GM19438 (cell line): ENCODE data around the gene NEURL1B.
A peak's percentile ranks its signal among the peaks of the same experiment; 100 is the strongest.
"Not testable (repeated sequence)": the region's sequence is repeated elsewhere in the genome, so short reads cannot be mapped to it uniquely, and the experiment has no call there.

ENCODE experiments used
- ATAC-seq: cut with Tn5 transposase; IDR thresholded peaks from one replicate; pipeline ENCODE4 v1.9.1; 2021; ENCODE audit warnings: low read depth; ENCODE audit not compliant: unreplicated experiment

The NEURL1B gene, protein sequence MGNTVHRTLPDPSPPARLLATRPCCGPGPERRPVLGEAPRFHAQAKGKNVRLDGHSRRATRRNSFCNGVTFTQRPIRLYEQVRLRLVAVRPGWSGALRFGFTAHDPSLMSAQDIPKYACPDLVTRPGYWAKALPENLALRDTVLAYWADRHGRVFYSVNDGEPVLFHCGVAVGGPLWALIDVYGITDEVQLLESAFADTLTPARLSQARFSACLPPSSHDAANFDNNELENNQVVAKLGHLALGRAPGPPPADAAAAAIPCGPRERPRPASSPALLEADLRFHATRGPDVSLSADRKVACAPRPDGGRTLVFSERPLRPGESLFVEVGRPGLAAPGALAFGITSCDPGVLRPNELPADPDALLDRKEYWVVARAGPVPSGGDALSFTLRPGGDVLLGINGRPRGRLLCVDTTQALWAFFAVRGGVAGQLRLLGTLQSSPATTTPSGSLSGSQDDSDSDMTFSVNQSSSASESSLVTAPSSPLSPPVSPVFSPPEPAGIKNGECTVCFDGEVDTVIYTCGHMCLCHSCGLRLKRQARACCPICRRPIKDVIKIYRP

GRCh38 chr5:172640822-172641358 lies at the start of gene NEURL1B:
NEURL1B (plus strand) TSS chr5:172641263; CDS start chr5:172641407, 144 bp downstream.
- ATAC-seq = peak; percentile 77

GRCh38 chr5:172591636-172592035 lies 49.4 kb upstream of the NEURL1B start:
- no peak for ATAC-seq

- no peak for ATAC-seq
These were observed 48.2 kb upstream of the NEURL1B start for GRCh38 chr5:172592881-172593280.

GRCh38 chr5:172593306-172593705 lies 47.8 kb upstream of the NEURL1B start:
- no peak for ATAC-seq

DNA sequence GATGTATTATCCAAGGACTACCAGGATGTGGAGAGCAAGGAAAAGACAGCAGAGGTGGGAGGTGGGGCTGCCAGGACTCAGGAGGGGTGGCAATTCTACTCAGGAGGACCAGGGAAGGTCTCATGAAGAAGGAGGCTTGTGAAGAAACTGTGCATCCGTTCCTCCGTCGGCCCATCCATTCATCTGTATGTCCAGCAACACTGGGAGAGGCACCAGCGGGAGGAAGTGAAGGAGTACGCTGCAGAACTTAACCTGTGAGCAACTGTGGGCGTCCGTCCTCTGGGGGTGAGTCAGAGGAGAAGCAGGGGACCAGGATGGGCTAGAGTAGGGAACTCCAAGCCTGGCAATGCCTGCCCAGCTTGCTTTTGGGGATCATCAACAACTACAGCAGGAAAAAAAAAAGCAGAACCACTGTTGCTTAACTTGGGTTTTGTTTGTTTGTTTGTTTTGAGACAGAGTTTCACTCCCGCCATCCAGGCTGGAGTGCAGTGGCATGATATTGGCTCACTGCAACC lies 47.3 kb upstream of the NEURL1B start:
- no peak for ATAC-seq

DNA sequence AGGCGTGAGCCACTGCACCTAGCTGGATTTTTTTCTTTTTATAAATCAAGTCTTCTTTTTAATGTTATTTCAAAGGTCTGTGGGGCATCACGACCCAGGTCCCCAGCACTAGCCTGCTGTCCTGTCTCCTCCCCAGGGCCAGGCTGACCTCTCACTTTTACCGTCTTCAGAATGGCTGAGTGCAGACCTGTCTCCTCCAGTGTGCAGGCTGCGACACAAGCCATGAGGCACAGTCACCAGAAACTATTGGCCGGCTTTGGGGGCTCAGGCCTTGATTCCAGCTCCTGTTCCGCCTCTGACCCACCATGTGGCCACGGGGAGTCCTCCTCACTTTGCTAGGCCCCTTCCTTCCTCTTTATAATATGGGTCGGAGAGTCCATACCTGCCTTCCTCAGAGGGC lies 46.6 kb upstream of the NEURL1B start:
- no peak for ATAC-seq

- no peak for ATAC-seq
These were observed 46.1 kb upstream of the NEURL1B start for GRCh38 chr5:172594867-172595466.

DNA sequence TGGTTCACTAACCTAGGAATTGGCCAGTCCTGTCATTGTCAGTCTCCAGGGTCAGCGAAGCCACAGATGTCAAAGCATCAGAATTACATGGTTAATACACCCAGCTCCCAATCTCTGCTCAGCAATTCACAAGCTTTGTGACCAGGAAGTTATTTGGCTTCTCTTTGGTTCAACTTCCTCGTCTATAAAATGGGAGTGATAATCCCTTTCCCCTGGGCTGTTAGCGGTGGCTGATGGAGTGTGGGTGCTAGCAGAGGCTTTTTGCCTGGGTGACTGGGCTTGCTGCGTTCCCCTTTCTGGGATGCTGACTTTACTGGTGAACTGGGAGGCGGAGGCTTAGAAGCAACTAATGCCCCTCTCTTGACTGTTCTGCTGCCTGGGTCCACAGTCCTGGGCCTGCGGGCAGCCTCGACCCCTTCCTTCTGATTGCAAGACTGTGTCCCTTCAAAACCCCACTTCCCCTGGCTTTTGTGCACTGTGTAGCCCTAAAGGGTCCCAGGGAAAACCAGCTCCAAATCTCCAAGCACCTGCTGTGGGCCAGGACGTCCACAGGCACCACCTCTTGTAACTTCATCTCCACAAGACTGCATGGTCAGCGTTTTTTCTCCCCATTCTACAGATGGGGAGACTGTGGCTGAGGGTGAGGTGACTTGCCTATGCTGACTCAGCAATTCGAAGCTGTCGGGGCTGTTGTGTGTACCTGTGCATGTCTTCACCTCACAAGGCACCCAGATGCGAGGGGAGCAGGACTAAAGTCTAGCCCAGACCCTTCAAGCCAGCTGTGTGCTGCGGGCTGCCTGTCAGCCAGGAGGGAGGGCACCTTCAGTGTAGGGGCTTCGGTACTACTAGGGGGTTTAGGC lies 45.2 kb upstream of the NEURL1B start:
- no peak for ATAC-seq

DNA sequence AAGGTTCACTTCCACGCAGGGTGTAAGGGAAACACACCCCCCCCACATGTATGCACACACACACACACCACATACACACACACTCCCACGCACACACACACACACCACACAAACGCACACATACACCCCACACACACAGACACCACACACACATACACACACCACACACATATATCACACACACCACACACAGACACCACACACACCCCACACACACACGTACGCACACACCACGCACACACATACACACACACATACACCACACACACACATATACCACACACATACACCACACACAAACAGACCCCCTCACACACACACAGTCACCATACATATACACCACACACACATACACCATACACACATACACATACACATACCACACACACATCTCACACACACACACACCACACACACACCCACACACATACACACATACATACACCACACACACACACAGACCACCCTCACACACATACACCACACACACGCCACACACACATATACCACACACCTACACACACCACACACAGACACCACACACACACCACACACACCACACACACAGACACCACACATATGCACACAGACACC lies 44.3 kb upstream of the NEURL1B start:
- no peak for ATAC-seq

- ATAC-seq = no peak
These were observed 43.3 kb upstream of the NEURL1B start for GRCh38 chr5:172597755-172598155.

DNA sequence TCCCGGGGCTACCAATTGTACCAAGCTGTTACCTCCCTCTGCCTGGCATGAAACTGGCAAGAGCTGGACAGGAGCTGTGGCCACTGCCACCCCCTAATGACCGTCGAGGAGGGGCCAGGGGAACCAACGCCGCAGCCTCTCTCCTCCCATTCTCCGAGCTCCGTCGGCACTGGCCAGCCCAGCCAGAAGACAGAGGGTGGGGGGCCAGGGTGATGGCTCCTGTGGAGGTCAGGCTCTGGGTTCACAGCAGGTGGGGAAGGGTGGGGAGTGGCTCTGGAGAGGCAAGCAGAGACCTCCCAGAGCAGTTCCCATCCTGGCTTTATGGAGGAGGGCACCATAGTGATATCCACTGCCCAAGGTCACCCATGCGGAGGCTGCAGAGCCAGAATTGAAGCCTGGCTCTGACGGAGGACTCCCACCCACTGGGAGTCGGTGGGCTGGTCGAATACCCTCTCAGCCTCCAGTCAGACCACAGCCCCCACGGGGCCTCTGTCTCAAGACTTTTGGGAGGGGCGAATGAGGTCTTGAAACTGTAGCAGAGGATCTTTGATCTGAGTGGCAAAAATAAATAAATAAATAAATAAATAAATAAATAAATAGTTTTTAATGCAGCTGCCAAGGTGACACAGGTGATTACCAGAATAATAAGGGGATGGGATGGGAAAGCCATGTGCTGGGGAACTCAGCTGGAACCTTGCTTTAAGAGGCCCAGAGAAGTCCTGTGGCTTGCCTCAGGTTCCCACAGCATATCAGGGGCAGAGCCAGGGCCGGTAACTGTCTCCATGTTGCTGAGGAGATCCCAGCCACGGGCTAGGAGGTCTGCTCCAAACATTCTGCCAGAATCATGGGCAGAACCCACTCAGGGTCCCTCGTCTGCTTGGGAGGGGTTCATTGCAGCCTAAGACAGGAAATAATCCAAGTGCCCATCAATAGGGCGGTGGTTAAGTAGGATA lies 42.5 kb upstream of the NEURL1B start:
- ATAC-seq = no peak

- no peak for ATAC-seq
These were observed 41.9 kb upstream of the NEURL1B start for GRCh38 chr5:172599204-172599567.

DNA sequence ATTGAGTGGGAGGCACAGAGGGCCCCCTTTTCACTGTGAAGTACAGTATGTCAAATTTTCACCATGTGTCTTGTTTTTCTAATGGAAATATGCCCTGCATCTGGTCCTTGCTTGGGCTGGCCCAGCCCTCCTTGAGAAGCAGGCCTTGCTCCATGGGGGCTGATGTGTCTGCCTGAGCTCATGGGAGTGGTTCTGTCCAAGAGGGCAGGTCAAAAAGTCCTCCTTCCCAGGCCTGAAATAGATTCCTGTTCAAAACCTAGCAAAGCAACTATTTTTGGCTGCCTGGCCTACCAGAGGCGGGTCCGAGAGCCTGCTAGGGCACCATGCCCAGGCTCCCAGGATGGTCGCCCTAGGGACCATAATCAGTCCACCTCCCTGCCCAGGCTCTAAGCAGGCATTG lies 40.5 kb upstream of the NEURL1B start:
- no peak for ATAC-seq

- ATAC-seq = not testable (repeated sequence)
These were observed 39.5 kb upstream of the NEURL1B start for GRCh38 chr5:172601576-172601975.

DNA sequence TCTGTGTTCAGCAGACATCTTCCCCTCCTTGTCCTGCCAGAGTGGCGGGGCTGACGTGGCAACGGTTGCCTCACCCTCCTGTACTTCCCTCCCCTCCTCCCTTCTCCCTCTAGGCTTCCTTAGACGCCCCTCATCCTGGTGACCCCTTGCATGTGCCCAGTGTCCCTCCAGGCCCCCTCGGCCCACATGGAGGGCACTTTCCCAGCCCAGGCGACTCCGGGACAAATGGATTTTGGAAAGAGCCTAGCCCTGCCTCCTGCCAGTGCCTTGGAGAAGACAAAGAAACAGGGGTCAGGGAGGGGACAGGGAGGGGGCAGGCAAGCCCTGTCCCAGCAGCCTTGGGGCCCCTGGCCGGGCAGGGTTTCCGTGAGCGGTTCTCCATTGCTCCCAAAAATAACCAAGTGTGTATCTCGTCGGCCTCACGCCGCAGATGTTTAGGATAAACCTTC lies 38.3 kb upstream of the NEURL1B start:
- ATAC-seq = no peak

DNA sequence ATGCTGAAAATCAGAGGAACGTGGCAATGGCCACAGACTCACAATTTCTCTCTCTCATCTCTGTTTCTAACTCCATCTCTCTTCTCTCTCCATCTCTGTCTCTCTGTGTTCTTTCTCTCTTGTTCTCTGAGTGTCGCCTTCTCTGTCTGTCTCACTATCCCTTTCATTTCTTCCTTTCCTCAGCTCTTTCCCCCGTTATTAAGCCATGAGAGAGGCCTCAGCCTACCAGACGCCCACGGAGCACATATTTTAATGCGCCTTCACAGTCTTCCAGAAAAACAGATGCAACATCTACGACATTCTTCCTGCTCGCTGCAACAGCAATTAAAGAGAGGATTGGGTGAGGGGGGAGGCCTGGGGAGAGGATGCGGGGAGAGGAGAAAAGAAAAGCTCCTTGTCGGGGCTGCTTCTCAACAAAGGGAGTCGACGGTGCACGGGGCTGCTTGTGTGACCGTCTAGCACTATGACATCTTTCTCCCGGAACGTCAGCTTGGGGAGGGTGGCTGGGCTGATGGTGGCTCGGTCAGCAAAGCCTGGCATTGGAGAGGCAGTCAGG lies 37.7 kb upstream of the NEURL1B start:
- ATAC-seq = no peak

DNA sequence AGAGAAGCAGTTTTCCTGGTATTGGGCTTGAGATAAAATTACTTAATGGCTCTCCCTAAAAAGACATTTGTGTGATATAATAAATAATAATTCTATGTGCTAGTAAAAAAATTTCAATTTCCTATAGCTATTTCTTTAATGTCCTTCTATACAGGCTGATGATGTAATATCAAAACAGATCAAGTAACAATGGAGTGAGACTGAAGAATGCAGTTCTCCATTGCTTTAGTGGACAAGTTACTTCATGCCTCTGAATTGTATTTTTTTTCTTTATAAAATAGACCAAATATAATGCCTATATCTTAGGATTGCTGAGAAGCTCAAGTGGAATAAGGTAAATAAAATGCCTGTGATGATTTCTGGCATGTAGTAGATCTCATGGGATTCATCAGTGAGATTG lies 35.6 kb upstream of the NEURL1B start:
- ATAC-seq = no peak

DNA sequence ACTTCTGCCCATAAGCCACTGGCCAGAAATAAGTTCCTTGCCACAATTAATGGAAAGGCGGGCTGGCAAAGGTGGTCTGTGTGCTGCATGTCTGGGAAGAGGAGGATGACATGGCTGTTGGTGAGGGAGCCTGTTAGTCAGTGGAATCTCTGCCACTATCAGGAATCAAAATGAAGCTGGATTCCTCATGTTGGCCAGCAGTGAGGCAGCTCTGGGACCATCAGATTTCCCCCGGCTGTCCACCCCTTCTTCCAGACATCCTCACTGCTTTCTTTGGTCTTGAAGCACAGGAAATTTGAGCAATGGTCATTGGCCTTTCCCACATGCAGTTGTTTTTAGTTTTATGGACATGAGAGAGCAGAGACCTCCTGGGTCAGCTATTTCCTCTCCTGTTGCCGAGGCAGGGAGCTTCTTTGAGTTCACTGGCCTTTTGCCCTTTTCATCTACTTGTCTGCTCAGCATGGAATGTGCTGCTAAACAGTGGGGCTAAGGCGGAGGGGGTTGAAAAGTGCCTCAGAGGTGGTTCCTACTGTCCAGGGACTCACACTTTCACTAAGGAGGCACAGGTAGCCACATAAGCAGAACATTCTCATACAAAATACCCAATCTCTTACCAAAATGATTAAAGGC lies 34.8 kb upstream of the NEURL1B start:
- no peak for ATAC-seq
